Activated gamma-delta T cell (primary cell): ENCODE measurements around the gene ZDHHC17.
A peak's percentile ranks its signal among the peaks of the same experiment; 100 is the strongest.
"Not testable (repeated sequence)": the region's sequence is repeated elsewhere in the genome, so short reads cannot be mapped to it uniquely, and the experiment has no call there.

Experiments
- DNase-seq: peaks from one replicate; lab custom pipeline; 2025; lab: John Stamatoyannopoulos, UW
- total RNA-seq, 2 donors: gene quantifications; one replicate each; lab custom pipeline; 2026; lab: John Stamatoyannopoulos, UW

ZDHHC17 gene, protein sequence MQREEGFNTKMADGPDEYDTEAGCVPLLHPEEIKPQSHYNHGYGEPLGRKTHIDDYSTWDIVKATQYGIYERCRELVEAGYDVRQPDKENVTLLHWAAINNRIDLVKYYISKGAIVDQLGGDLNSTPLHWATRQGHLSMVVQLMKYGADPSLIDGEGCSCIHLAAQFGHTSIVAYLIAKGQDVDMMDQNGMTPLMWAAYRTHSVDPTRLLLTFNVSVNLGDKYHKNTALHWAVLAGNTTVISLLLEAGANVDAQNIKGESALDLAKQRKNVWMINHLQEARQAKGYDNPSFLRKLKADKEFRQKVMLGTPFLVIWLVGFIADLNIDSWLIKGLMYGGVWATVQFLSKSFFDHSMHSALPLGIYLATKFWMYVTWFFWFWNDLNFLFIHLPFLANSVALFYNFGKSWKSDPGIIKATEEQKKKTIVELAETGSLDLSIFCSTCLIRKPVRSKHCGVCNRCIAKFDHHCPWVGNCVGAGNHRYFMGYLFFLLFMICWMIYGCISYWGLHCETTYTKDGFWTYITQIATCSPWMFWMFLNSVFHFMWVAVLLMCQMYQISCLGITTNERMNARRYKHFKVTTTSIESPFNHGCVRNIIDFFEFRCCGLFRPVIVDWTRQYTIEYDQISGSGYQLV
- 96.6 to 117 reads per million in 2 donors for total RNA-seq

GRCh38 chr12:76763746-76764675, at the start of gene ZDHHC17:
Gene ZDHHC17 (plus strand): TSS chr12:76764115. CDS start chr12:76764237, 122 bp downstream.
- peak; percentile 89 for DNase-seq

DNA sequence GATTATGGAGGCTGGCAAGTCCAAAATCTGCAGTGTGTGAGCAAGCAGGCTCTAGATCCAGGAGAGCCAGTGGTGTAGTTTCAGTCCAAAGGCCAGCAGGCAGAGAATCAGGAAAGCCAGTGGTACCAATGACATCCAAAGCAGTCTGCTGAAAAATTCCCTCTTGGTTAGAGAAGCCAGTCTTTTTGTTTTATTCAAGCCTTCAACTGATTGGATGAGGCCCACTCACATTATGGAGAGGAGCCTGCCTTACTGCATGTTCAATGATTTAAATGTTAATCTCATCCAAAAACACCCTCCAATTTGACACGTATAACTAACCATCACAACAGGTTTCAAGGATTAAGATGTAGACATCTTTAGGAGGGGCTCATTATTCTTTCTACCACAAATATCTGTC, 49.5 kb upstream of the ZDHHC17 start:
- no peak for DNase-seq

DNA sequence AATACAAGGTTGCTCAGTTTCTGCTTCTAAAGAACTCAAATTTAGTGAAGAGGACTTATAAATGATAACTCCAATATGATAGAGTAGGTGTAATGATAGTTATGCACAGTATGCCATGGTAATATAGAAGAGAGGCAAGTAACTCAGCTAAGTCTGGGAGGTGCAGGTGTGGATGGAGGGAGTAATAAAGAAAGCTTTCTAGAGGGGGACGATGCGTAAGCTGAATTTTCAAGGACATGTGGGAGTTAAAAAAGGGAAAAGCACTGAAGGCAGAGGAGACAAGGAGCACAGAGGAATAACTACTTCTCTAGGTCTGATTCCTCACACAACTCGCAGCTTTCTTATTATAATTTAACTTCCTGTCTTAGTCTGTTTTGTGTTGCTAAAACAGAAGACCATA, 49.1 kb upstream of the ZDHHC17 start:
- DNase-seq: no peak

- DNase-seq: no peak
Observed at GRCh38 chr12:76715332-76715731, 48.6 kb upstream of the ZDHHC17 start.

GRCh38 chr12:76717314-76717713, 46.6 kb upstream of the ZDHHC17 start:
- DNase-seq: no peak

DNA sequence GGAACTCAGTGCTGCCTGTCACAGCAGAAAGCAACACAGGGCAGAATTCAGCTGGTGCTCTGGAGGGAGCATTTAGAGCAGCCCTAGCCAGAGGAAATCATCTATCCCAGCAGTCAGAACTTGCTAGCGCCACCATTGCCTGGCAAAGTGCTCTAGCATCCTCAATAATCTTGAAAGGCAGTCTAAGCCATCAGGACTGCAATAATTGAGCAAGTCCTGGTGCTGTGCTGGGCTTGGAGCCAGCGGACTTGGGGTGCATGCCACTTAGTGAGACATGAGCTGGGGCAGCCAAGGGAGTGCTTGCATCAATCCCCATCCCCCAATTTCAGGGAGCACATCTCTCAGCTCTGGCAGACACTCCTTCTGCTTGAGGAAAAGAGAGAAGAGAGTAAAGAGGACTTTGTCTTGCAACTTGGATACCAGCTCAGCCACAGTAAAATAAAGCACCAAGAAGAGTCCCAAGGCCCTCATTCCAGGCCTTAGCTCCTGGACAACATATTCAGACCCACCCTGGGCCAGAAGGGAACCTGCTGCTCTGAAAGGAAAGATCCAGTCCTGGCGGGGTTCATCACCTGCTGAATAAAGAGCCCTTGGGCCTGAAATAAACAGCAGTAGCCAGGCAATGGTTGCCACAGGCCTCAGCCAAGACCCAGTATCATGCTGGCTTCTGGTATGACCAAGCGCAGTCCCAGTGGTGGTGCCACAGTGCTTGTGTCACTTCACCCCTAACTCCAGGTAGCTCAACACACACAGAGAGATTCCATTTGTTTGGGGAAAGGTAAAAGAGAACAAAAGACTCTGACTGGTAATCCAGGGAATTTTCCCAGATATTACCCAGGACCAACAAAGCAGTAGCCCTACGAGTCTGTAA, 44.5 kb upstream of the ZDHHC17 start:
- no peak for DNase-seq

- DNase-seq: no peak
Observed at GRCh38 chr12:76720068-76720467, 43.8 kb upstream of the ZDHHC17 start.

DNA sequence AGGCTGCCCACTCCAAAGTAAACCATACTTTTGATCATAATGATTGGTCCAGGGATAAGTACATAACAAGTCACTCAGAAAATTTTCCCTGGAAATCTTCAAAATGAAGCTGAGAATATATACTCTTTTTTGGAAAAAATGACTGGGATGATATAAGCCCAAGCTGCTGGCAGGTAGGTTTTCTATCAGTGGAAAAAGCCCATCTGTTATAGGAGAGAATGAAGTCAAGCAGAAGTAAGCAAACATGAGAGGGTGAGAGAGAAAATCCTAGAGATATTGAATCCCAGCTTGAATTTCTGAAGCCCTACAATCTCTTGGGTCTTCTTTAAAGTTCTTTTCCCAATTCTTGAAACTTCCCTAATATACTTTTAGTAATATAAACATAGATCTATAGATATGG, 37.3 kb upstream of the ZDHHC17 start:
- DNase-seq: no peak

- not testable (repeated sequence) for DNase-seq
Observed at GRCh38 chr12:76732188-76732587, 31.7 kb upstream of the ZDHHC17 start.

- not testable (repeated sequence) for DNase-seq
Observed at GRCh38 chr12:76737689-76738088, 26.2 kb upstream of the ZDHHC17 start.

- no peak for DNase-seq
Observed at GRCh38 chr12:76738824-76739579, 24.9 kb upstream of the ZDHHC17 start.

- no peak for DNase-seq
Observed at GRCh38 chr12:76739896-76740295, 24.0 kb upstream of the ZDHHC17 start.

GRCh38 chr12:76740501-76740900, 23.4 kb upstream of the ZDHHC17 start:
- DNase-seq: no peak

GRCh38 chr12:76745343-76745742, 18.6 kb upstream of the ZDHHC17 start:
- DNase-seq: no peak

GRCh38 chr12:76746516-76746915, 17.4 kb upstream of the ZDHHC17 start:
- DNase-seq: no peak

GRCh38 chr12:76747245-76747644, 16.7 kb upstream of the ZDHHC17 start:
- no peak for DNase-seq

DNA sequence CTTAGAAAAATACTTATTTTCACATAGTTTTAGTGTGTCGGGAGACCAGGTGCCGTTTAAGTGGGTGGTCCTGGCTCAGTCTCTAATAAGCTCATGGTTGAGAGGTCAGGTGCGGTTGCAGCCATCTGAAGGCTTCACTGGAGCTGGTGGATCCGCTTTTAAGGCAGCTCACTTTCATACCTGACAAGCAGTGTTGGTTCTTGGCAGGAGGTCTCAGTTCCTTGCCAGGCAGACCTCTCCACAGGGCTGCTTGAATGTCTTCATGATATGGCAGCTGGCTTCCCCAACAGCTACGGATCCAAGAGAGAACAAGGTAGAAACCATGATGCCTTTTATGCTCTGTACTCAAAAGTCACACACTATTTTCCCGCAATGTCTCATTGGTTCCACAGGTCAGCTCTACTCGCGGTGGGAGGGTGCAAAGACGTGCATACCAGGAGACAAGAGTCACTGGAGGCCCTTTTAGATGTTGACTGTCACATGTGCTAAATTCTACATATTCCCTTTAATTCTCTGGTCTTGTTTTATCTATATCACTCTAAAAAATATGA, 8.0 kb upstream of the ZDHHC17 start:
- DNase-seq: no peak

GRCh38 chr12:76757694-76758093, 6.2 kb upstream of the ZDHHC17 start:
- DNase-seq: no peak

DNA sequence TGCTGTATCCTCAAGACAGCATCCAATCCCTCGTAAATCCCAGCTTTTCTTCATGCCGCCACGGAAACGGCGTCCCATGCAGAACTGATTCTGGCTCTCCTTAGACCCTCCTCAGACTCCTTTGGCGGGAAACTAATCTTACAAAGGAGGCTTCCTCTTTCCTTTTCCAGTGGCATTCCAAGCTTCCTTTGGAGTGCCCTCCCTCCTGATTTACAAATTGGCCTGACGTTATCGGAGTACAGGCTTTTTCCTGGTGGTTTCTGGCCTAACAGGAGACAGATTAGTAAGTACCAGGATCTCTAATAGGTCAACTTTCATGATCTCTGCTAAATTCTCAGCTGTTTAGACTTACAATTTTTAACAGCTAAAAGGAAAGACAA, 1.3 kb upstream of the ZDHHC17 start:
- DNase-seq: no peak

- DNase-seq: no peak
Observed at GRCh38 chr12:76764856-76765255, 941 bp downstream of the ZDHHC17 start.
